ENCODE measurements around the gene ZC3H6. TPM values are rescaled to one million over a fixed set of nuclear protein-coding genes. Genes with fewer than 3 reads are reported as not detected.

Gene ZC3H6
- total RNA-seq, 1 donor from 2014 or later: 3.9 TPM

DNA sequence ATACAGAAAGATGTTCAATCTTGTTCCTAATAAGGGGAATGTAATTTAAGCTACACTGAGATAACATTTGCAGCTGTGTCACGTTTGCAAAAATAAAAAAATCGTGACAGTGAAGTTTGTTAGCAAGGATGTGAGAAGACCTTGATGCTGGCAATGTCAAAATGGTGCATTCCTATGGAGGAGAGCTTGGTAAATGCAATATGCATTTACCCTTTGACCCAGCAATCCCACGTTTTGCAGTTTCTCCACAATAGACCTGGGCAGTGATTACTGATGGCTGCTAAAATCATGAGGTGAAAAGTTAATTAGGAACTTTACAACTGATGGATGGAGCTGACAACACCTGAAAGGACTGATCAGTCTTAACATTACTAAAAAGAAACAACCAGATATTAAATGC is 43.1 kb downstream of the ZC3H6 start:
- Mint-ChIP-seq H3K27me3 (ENCODE audit: low read depth, unreplicated experiment) (no peaks in the 10 kb centered on the region), H3K9me3 (ENCODE audit: unreplicated experiment) (no peaks in the 10 kb centered on the region)

DNA sequence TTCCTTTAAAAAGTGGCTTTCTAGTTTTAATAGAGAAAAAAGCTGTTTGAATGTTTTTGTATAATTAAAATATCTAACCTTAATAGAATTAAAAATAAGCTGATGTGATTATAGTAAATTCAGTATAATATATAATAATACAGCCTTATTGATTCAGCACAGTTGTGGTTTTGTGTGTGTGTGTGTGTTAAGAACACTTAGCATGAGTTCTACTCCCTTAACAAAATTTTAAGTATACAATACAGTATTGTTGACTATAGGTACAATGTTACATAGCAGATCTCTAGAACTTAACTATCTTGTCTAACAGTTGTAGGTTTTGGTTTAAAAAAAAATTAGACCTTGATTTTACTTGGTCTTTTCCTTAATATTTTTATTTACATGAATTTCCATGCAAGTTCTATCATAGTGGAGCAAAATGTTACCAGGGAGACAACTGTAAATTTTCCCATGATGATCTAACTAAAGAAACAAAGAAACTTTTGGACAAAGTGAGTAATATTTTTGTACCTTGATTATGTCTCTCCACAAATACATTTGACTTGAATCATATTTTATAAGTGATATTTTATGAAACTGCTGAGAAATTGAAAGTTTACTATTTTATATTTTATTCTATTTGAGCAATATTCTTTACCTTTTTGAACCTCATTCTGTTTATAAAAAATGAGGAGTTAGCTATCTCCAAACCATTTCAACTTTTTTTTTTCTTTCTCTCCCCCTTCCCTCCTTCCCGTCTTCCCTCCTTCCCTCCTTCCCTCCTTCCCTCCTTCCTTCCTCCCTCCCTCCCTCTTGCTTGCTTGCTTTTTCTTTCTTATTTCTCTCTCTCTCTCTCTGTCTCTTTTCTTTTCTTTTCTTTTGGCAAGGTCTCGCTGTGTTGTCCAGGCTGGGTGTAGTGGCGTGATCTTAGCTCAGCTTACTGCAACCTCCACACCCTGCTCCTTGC is 46.3 kb downstream of the ZC3H6 start:
- no peak for TF ChIP-seq EZH2 (IDR thresholded peaks at IDR 0.05; ENCODE audit: insufficient read depth, low read length)
- TF ChIP-seq, protein P1, sequence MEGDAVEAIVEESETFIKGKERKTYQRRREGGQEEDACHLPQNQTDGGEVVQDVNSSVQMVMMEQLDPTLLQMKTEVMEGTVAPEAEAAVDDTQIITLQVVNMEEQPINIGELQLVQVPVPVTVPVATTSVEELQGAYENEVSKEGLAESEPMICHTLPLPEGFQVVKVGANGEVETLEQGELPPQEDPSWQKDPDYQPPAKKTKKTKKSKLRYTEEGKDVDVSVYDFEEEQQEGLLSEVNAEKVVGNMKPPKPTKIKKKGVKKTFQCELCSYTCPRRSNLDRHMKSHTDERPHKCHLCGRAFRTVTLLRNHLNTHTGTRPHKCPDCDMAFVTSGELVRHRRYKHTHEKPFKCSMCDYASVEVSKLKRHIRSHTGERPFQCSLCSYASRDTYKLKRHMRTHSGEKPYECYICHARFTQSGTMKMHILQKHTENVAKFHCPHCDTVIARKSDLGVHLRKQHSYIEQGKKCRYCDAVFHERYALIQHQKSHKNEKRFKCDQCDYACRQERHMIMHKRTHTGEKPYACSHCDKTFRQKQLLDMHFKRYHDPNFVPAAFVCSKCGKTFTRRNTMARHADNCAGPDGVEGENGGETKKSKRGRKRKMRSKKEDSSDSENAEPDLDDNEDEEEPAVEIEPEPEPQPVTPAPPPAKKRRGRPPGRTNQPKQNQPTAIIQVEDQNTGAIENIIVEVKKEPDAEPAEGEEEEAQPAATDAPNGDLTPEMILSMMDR (IDR thresholded peaks at IDR 0.05; ENCODE audit: insufficient read depth, low read depth, low read length): no peak
- Histone ChIP-seq H3K9me3 (ENCODE audit: insufficient read depth, low read depth, low read length) (no peaks in the 10 kb centered on the region), H3K4me2 (ENCODE audit: low read length) (peak overlapping the region; percentile 67), H4K20me1 (ENCODE audit: insufficient read depth, low read length) (no peaks in the 10 kb centered on the region), H3K36me3 (ENCODE audit: insufficient read depth, low read length) (no peaks in the 10 kb centered on the region), H3K27me3 (ENCODE audit: insufficient read depth, low read length) (no peaks in the 10 kb centered on the region), H3K27ac (ENCODE audit: low read depth, low read length) (peak overlapping the region; percentile 80), H3K4me1 (ENCODE audit: insufficient read depth, low read length) (peaks cover 4% of the 10 kb centered on the region), H3K9ac (ENCODE audit: low read length) (peak overlapping the region; percentile 69), H2AFZ (ENCODE audit: low read depth, low read length) (no peak overlapping the region), H3K79me2 (ENCODE audit: insufficient read depth, low read length) (no peaks in the 10 kb centered on the region), H3K4me3 (ENCODE audit: insufficient read depth, low read depth, low read length) (no peak overlapping the region)
- Mint-ChIP-seq H3K27ac (ENCODE audit: unreplicated experiment) (no peak overlapping the region), H3K4me1 (ENCODE audit: low read depth, unreplicated experiment) (no peaks in the 10 kb centered on the region), H3K27me3 (ENCODE audit: low read depth, unreplicated experiment) (no peaks in the 10 kb centered on the region), H3K4me3 (ENCODE audit: unreplicated experiment) (no peak overlapping the region), H3K36me3 (ENCODE audit: low read depth, unreplicated experiment) (peaks cover 4% of the 10 kb centered on the region), H3K9me3 (ENCODE audit: unreplicated experiment) (no peaks in the 10 kb centered on the region)
- peak; percentile 38 for DNase-seq (ENCODE audit: low read depth)
- no peak for FAIRE-seq

More for the DNA sequence above, 43.1 kb downstream of the ZC3H6 start:
- Histone ChIP-seq H3K36me3 (ENCODE audit: insufficient read depth, low read length) (no peaks in the 10 kb centered on the region), H4K20me1 (ENCODE audit: insufficient read depth, low read length) (no peaks in the 10 kb centered on the region), H3K4me2 (ENCODE audit: low read length) (no peak overlapping the region), H3K4me1 (ENCODE audit: insufficient read depth, low read length) (peaks cover 4% of the 10 kb centered on the region), H3K4me3 (ENCODE audit: insufficient read depth, low read depth, low read length) (no peak overlapping the region), H3K27ac (ENCODE audit: low read depth, low read length) (no peak overlapping the region), H2AFZ (ENCODE audit: low read depth, low read length) (no peak overlapping the region), H3K9ac (ENCODE audit: low read length) (no peak overlapping the region), H3K27me3 (ENCODE audit: insufficient read depth, low read length) (no peaks in the 10 kb centered on the region), H3K79me2 (ENCODE audit: insufficient read depth, low read length) (no peaks in the 10 kb centered on the region), H3K9me3 (ENCODE audit: insufficient read depth, low read depth, low read length) (no peaks in the 10 kb centered on the region)
- Mint-ChIP-seq H3K4me1 (ENCODE audit: low read depth, unreplicated experiment) (no peaks in the 10 kb centered on the region), H3K4me3 (ENCODE audit: unreplicated experiment) (no peak overlapping the region), H3K36me3 (ENCODE audit: low read depth, unreplicated experiment) (no peaks in the 10 kb centered on the region), H3K27ac (ENCODE audit: unreplicated experiment) (no peak overlapping the region)
- no peak for TF ChIP-seq EZH2 (IDR thresholded peaks at IDR 0.05; ENCODE audit: insufficient read depth, low read length)
- TF ChIP-seq, protein P1 (IDR thresholded peaks at IDR 0.05; ENCODE audit: insufficient read depth, low read depth, low read length): no peak
- DNase-seq (ENCODE audit: low read depth) (no peak), FAIRE-seq (peak; percentile 59)

DNA sequence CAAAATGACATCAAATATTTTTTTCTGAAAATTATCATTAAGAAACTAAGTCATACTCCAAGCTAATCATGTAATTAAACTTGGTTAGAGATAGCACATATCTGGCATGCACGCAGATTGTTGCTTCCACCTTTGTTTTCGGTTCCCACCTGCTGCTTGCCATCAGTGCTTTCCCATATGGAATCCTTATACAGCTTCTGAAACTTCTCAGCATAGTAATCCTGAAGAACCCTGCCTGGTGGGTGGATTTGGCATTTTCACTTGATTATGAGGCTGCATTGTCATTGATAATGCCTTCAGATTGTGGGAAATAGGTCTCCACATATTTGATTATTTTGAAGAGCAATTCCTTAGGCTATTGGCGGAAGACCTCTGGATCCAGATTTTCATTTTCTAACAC is 47.5 kb downstream of the ZC3H6 start:
- H3K79me2 ChIP-seq (ENCODE audit: insufficient read depth, low read length): no peaks in the 10 kb centered on the region
- no peaks in the 10 kb centered on the region for H3K4me1 Mint-ChIP-seq (ENCODE audit: low read depth, unreplicated experiment)
- DNase-seq (ENCODE audit: low read depth): no peak
- no peaks in the 10 kb centered on the region for H4K20me1 ChIP-seq (ENCODE audit: insufficient read depth, low read length)
- H3K4me3 ChIP-seq (ENCODE audit: insufficient read depth, low read depth, low read length): no peak overlapping the region
- H3K4me1 ChIP-seq (ENCODE audit: insufficient read depth, low read length): no peaks in the 10 kb centered on the region
- H3K9ac ChIP-seq (ENCODE audit: low read length): no peak overlapping the region
- H3K27me3 Mint-ChIP-seq (ENCODE audit: low read depth, unreplicated experiment): no peaks in the 10 kb centered on the region
- no peak overlapping the region for H2AFZ ChIP-seq (ENCODE audit: low read depth, low read length)
- no peak for TF ChIP-seq EZH2 (IDR thresholded peaks at IDR 0.05; ENCODE audit: insufficient read depth, low read length)
- TF ChIP-seq, protein P1 (IDR thresholded peaks at IDR 0.05; ENCODE audit: insufficient read depth, low read depth, low read length): no peak
- H3K9me3 ChIP-seq (ENCODE audit: insufficient read depth, low read depth, low read length): no peaks in the 10 kb centered on the region
- H3K36me3 ChIP-seq (ENCODE audit: insufficient read depth, low read length): no peaks in the 10 kb centered on the region
- peaks cover 14% of the 10 kb centered on the region for H3K36me3 Mint-ChIP-seq (ENCODE audit: low read depth, unreplicated experiment)
- FAIRE-seq: no peak
- H3K27ac ChIP-seq (ENCODE audit: low read depth, low read length): no peak overlapping the region
- no peak overlapping the region for H3K27ac Mint-ChIP-seq (ENCODE audit: unreplicated experiment)
- H3K9me3 Mint-ChIP-seq (ENCODE audit: unreplicated experiment): peaks cover 2% of the 10 kb centered on the region
- H3K27me3 ChIP-seq (ENCODE audit: insufficient read depth, low read length): no peaks in the 10 kb centered on the region
- no peak overlapping the region for H3K4me2 ChIP-seq (ENCODE audit: low read length)
- H3K4me3 Mint-ChIP-seq (ENCODE audit: unreplicated experiment): no peak overlapping the region
